GM21381 (cell line): ENCODE measurements around the gene MCTP1.

Experiments
- ATAC-seq: cut with Tn5 transposase; IDR thresholded peaks from one replicate; pipeline ENCODE4 v1.9.1; 2021; ENCODE audit warnings: mild to moderate bottlenecking, moderate library complexity; ENCODE audit not compliant: unreplicated experiment

Gene MCTP1

DNA sequence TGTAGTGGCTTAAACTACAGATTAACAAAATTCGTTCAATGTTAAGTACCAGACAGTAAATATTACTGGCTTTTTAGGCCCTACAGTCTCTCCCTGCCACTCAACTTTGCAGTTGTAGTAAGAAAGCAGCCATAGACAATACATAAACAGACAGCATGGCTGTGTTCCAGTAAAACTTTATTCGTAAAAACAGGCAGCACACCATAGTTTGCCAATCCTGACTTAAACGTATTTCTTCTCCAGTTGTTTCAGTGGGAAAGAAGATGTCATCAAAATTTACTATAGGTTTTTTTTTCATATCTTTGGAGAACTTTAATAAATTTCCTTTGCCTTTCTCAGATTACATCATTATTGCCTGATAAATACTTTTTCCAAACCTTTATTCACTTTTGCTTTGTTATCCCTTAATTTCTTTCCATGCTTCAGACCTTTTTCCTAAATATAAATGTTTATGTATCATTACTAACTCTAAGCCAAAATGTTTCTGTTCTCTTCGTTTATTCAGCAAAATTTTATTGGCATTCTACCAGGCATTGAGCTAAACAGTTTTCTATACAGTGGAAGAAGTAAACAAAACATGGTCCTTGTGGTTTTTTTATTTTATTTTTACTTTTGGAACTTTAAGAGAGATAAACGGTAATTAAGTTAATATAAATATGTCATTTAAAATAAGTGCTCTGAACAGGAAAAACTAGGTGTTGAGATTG lies 601.9 kb downstream of the MCTP1 start:
- ATAC-seq: no peak

GRCh38 chr5:94675965-94676618 lies 608.8 kb downstream of the MCTP1 start:
- ATAC-seq: no peak

DNA sequence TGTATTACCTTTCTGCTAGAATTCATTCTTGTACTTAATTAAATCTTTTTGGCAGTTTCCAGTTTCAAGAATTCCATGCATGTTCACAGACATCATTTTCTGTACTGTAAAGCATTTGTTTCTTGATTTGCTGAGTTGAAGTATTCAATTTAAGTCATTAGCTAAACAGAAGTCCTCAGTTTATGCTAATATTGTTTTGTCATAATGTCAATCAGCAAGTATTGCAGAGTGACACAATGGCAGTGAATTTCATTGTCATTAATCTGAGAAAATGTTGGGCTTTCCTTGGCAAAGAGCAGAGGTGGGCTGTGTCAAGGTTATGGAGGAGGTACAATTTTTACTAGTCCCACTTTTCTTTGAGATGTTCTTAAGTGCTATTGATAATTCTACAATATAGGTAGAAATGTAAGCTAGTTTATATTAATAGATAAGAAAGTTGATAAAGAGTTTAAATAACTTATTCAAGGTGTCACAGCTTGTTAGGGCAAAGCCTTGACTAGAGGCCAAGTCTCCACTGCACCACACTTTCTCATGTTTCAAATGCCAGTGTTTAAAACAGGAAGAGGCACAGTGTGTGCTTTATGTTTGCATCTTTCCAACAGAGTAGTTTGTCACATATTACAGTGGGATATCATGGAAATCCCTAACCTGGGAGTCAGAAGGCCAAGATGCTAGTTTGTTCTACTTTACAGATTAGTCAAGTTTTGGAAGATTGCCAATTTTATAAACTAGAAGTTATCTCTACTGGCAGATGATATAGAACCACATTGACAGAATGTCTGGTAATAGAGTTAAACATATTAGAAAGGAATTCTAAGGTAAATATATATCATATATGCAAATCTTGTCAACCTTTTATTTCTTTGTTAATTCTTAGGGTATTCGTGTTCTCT lies 610.2 kb downstream of the MCTP1 start:
- no peak for ATAC-seq

- ATAC-seq: no peak
Measured at GRCh38 chr5:94672746-94673145, 612.1 kb downstream of the MCTP1 start.

DNA sequence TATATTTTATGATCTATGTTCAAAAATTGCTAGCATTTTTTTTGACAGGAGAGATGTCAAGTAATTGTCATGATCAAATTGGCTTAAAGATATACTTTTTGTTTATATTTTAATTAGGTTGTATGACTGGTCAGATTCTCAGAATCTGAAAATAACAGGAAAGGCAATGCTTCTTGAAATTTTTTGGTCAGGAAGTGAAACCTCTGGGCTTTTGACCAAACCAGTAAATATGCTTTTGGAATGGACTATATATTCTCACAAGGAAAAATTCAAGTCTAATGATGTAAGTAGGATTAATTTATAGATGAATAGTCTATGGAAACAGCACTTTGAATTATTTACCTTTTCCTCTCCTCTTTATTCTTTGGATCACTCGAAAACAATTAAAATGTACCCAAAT lies 614.2 kb downstream of the MCTP1 start:
- ATAC-seq: no peak

DNA sequence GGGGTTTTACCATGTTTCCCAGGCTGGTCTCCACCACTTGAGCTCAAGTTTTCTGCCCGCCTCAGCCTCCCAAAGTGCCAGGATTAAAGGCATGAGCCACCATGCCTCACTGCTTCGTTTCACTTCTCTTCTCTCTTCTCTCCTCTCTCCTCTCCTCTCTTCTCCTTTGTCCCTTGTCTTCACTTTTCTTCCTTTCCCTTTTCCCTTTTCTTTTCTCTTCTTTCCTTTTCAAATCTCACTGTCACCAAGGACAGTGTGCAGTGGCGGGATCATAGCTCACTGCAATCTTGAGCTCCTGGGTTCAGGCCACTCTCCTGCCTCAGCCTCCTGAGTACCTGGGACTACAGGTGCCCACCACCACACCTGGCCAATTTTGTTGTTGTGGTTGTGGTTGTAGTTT lies 617.0 kb downstream of the MCTP1 start:
- ATAC-seq: no peak

GRCh38 chr5:94661086-94661485 lies 623.8 kb downstream of the MCTP1 start:
- no peak for ATAC-seq

DNA sequence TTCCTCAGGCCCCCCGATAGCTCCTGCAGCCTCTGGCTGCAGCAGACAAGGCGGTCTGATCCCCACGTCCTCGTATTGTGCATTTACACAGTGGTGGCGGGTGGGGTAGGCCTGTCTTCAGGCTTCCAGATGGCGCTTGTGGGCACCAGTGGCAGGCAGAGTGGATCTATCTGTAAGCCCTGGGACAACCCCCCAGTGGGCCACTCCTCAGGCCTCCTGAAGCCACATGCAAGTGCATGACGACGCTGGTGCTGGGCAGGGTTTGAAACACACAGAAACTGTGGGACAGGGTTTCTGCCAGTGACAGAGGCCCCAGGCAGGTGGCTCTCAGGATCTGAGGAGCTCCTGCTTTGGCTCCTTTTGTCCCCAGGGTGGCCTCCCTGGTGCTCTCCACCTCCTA lies 624.4 kb downstream of the MCTP1 start:
- ATAC-seq: no peak

DNA sequence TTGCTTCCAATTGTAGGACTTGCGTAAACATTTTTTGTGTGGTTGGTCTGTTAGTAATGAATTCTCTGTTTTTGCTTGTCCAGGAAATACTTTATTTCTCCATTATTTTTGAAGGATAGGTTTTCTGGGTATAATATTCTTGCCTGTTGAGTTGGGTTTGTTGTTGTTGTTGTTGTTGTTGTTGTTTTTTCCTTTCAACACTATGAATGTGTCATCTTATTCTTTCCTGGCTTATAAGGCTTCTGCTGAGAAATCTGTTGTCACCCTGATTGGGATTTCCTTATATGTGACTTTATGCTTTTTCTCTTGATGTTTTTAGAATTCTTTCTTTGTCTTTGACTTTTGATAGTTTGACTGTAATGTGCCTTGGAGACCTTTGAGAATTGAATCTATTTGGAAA lies 626.6 kb downstream of the MCTP1 start:
- no peak for ATAC-seq
